ENCODE data around the gene JMJD8. TPM values are rescaled to one million over a fixed set of nuclear protein-coding genes. Genes with fewer than 3 reads are reported as not detected.

Gene JMJD8
- total and polyA plus RNA-seq, 2 donors (not counting 1 experiment from before 2014, with no cell fraction given): 23.8 to 31.5 TPM

DNA sequence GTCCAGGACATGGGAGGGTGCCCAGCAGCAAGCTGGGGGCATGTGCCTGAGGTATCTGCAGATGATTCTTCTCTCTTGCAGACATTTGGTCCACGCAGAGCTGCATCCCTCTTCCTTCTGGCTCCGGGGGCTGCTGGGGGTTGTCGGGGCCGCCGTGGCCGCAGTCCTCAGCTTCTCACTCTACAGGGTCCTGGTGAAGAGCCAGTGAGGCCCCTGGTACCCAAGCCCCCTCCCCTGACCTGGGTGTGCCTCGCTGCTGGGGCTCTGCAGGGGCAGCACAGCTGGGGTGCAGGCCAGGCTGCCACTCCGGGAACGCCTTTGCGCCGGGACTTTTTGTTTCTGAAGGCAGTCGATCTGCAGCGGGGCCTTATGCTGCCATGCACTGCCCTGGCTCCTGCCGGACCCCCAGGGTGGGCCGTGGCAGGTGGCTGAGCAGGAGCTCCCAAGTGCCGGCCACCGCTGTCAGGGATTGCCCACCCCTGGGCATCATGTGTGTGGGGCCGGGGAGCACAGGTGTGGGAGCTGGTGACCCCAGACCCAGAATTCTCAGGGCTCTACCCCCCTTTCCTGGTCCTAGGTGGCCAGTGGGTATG, 10.6 kb downstream of the JMJD8 start:
- DNase-seq (ENCODE audit: low read depth in 2 of 2): no peak
- Histone ChIP-seq H3K36me3 (ENCODE audit: control insufficient read depth, insufficient read depth, low read length) (peaks cover 37% of the 10 kb centered on the region), H3K9me3 (ENCODE audit: control insufficient read depth, insufficient read depth, low read depth, low read length) (no peaks in the 10 kb centered on the region), H2AFZ (ENCODE audit: low read length) (no peak overlapping the region), H3K79me2 (ENCODE audit: control insufficient read depth, insufficient read depth, low read length) (peaks cover 18% of the 10 kb centered on the region), H4K20me1 (ENCODE audit: control insufficient read depth, extremely low read depth, insufficient read depth, low read length) (no peaks in the 10 kb centered on the region), H3K4me2 (ENCODE audit: extremely low read depth, insufficient read depth, low read length) (no peak overlapping the region), H3K27me3 (ENCODE audit: control insufficient read depth, insufficient read depth, low read length) (no peaks in the 10 kb centered on the region), H3K9ac (ENCODE audit: insufficient read depth, low read length) (no peak overlapping the region), H3K27ac (ENCODE audit: insufficient read depth, low read length) (no peak overlapping the region), H3K4me1 (ENCODE audit: control insufficient read depth, extremely low read depth, insufficient read depth, low read length) (peaks cover 11% of the 10 kb centered on the region), H3K4me3 (replicated peaks in 1 of 4; ENCODE audit: control extremely low read depth in 1 of 4, insufficient read depth in 1 of 4, low read depth in 3 of 4, low read length in 4 of 4) (no peak overlapping the region)
- TF ChIP-seq CTCF (conservative IDR thresholded peaks at IDR 0.05 in 1 of 2, IDR thresholded peaks at IDR 0.05 in 1 of 2; ENCODE audit: low read depth in 1 of 2, low read length in 2 of 2) (no peak), EZH2 (IDR thresholded peaks at IDR 0.05; ENCODE audit: low read length, missing control alignments) (no peak)

- H2AFZ ChIP-seq (ENCODE audit: low read length): no peak overlapping the region
- peaks cover 23% of the 10 kb centered on the region for H3K79me2 ChIP-seq (ENCODE audit: control insufficient read depth, insufficient read depth, low read length)
- H3K4me3 ChIP-seq (replicated peaks in 1 of 4; ENCODE audit: control extremely low read depth in 1 of 4, insufficient read depth in 1 of 4, low read depth in 3 of 4, low read length in 4 of 4): no peak overlapping the region
- H3K4me1 ChIP-seq (ENCODE audit: control insufficient read depth, extremely low read depth, insufficient read depth, low read length): peaks cover 11% of the 10 kb centered on the region
- H4K20me1 ChIP-seq (ENCODE audit: control insufficient read depth, extremely low read depth, insufficient read depth, low read length): no peaks in the 10 kb centered on the region
- TF ChIP-seq EZH2 (IDR thresholded peaks at IDR 0.05; ENCODE audit: low read length, missing control alignments) (no peak), CTCF (conservative IDR thresholded peaks at IDR 0.05 in 1 of 2, IDR thresholded peaks at IDR 0.05 in 1 of 2; ENCODE audit: low read depth in 1 of 2, low read length in 2 of 2) (no peak)
- no peak overlapping the region for H3K27ac ChIP-seq (ENCODE audit: insufficient read depth, low read length)
- H3K9me3 ChIP-seq (ENCODE audit: control insufficient read depth, insufficient read depth, low read depth, low read length): no peaks in the 10 kb centered on the region
- H3K4me2 ChIP-seq (ENCODE audit: extremely low read depth, insufficient read depth, low read length): no peak overlapping the region
- H3K27me3 ChIP-seq (ENCODE audit: control insufficient read depth, insufficient read depth, low read length): no peaks in the 10 kb centered on the region
- no peak for DNase-seq (ENCODE audit: low read depth in 2 of 2)
- no peak overlapping the region for H3K9ac ChIP-seq (ENCODE audit: insufficient read depth, low read length)
- peaks cover 37% of the 10 kb centered on the region for H3K36me3 ChIP-seq (ENCODE audit: control insufficient read depth, insufficient read depth, low read length)
Measured at GRCh38 chr16:672851-673250, 11.3 kb downstream of the JMJD8 start.

GRCh38 chr16:672371-672770, 11.8 kb downstream of the JMJD8 start:
- no peak overlapping the region for H3K9ac ChIP-seq (ENCODE audit: insufficient read depth, low read length)
- peaks cover 37% of the 10 kb centered on the region for H3K36me3 ChIP-seq (ENCODE audit: control insufficient read depth, insufficient read depth, low read length)
- TF ChIP-seq EZH2 (IDR thresholded peaks at IDR 0.05; ENCODE audit: low read length, missing control alignments): no peak
- H4K20me1 ChIP-seq (ENCODE audit: control insufficient read depth, extremely low read depth, insufficient read depth, low read length): no peaks in the 10 kb centered on the region
- H3K27ac ChIP-seq (ENCODE audit: insufficient read depth, low read length): no peak overlapping the region
- no peaks in the 10 kb centered on the region for H3K27me3 ChIP-seq (ENCODE audit: control insufficient read depth, insufficient read depth, low read length)
- H3K79me2 ChIP-seq (ENCODE audit: control insufficient read depth, insufficient read depth, low read length): peaks cover 23% of the 10 kb centered on the region
- no peak overlapping the region for H3K4me2 ChIP-seq (ENCODE audit: extremely low read depth, insufficient read depth, low read length)
- DNase-seq (ENCODE audit: low read depth in 2 of 2): no peak
- no peaks in the 10 kb centered on the region for H3K9me3 ChIP-seq (ENCODE audit: control insufficient read depth, insufficient read depth, low read depth, low read length)
- H3K4me1 ChIP-seq (ENCODE audit: control insufficient read depth, extremely low read depth, insufficient read depth, low read length): peaks cover 11% of the 10 kb centered on the region
- H2AFZ ChIP-seq (ENCODE audit: low read length): no peak overlapping the region
- H3K4me3 ChIP-seq (replicated peaks in 1 of 4; ENCODE audit: control extremely low read depth in 1 of 4, insufficient read depth in 1 of 4, low read depth in 3 of 4, low read length in 4 of 4): no peak overlapping the region
